GM13977 (cell line): ENCODE measurements around the gene NOM1.

Source experiments
- DNase-seq: peaks from one replicate; pipeline ENCODE4 v3.0.0; 2012; ENCODE audit warnings: low spot score
- in situ Hi-C: fragments of 300-500 bp; cut with MboI; formaldehyde crosslinking; loops from one replicate; pipeline ENCODE4 v1.12.0; 2022; ENCODE audit warnings: low sequenced_read_pairs, low pct_unique_long_range_greater_than_20kb, mixed read lengths, inconsistent platforms; ENCODE audit not compliant: unreplicated experiment
- TF ChIP-seq, protein P1 (sequence below): IDR thresholded peaks from 2 replicates; pipeline ENCODE4 v1.5.1; 2012; ENCODE audit warnings: mild to moderate bottlenecking, control low read depth; ENCODE audit not compliant: insufficient read depth; ENCODE audit errors: extremely low read depth, missing control alignments

NOM1 gene

GRCh38 chr7:157012113-157012547 lies 62.6 kb downstream of the NOM1 start:
- TF ChIP-seq, protein P1, sequence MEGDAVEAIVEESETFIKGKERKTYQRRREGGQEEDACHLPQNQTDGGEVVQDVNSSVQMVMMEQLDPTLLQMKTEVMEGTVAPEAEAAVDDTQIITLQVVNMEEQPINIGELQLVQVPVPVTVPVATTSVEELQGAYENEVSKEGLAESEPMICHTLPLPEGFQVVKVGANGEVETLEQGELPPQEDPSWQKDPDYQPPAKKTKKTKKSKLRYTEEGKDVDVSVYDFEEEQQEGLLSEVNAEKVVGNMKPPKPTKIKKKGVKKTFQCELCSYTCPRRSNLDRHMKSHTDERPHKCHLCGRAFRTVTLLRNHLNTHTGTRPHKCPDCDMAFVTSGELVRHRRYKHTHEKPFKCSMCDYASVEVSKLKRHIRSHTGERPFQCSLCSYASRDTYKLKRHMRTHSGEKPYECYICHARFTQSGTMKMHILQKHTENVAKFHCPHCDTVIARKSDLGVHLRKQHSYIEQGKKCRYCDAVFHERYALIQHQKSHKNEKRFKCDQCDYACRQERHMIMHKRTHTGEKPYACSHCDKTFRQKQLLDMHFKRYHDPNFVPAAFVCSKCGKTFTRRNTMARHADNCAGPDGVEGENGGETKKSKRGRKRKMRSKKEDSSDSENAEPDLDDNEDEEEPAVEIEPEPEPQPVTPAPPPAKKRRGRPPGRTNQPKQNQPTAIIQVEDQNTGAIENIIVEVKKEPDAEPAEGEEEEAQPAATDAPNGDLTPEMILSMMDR, result no peak
- no peak for DNase-seq
- in situ Hi-C loops, result loop anchor here (25.0 kb wide), 2 partner anchors 1225 to 1550 kb away; partner anchors contain the start of gene EN2

DNA sequence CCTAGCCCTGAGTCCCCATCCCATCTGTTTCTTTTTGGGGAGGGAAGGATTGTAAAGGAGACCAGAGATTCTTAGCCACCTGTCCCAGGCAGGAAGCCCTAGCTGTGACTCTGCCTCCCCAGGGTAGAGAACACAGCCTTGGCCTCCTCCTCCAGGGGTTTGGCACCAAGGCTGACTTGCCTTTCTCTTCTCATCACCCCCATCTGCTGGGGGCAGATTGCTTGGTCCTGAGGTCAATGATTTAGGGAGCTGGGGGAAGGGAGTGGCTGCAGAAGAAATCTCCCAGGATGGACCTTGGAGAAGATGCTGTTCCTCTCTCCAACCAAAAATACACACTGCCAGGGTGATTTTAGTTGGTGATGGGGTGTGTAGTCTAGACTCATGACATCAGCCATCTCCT lies 63.6 kb downstream of the NOM1 start:
- DNase-seq, result no peak
- in situ Hi-C loops, result loop anchor here (25.0 kb wide), 2 partner anchors 1226 to 1551 kb away; partner anchors contain the start of gene EN2
- TF ChIP-seq, protein P1, result no peak

GRCh38 chr7:157013602-157014549 lies 64.4 kb downstream of the NOM1 start:
- in situ Hi-C loops, result loop anchor here (25.0 kb wide), 2 partner anchors 1227 to 1552 kb away; partner anchors contain the start of gene EN2
- TF ChIP-seq, protein P1, result no peak
- DNase-seq, result no peak

GRCh38 chr7:157014635-157015555 lies 65.4 kb downstream of the NOM1 start:
- TF ChIP-seq, protein P1, result no peak
- in situ Hi-C loops, result loop anchor here (25.0 kb wide), 2 partner anchors 1228 to 1553 kb away; partner anchors contain the start of gene EN2
- no peak for DNase-seq

DNA sequence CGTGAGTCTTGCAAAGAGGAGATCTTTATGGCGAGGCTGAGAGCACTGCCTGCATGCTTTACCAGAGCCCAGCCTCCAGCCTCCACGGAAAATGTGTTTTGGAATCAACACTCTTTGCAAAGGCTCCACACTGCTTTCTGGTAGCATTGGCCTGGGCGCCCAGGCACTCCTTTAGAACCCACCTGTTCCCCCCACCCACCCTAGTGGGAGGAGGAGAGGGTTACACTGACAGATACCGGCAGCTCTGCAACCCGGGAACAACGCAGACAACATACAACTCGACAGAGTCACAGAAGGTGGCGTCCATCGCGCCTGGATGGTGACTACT lies 66.5 kb downstream of the NOM1 start:
- TF ChIP-seq, protein P1, result no peak
- DNase-seq, result no peak
- in situ Hi-C loops, result loop anchor here (25.0 kb wide), 2 partner anchors 1229 to 1554 kb away; partner anchors contain the start of gene EN2
